ENCODE data around the gene SYT1. TPM values are rescaled to one million over a fixed set of nuclear protein-coding genes. Genes with fewer than 3 reads are reported as not detected.

SYT1 gene
- total RNA-seq, 4 donors from 2014 or later, result 9.7 to 24.3 (median 18.3) TPM

DNA sequence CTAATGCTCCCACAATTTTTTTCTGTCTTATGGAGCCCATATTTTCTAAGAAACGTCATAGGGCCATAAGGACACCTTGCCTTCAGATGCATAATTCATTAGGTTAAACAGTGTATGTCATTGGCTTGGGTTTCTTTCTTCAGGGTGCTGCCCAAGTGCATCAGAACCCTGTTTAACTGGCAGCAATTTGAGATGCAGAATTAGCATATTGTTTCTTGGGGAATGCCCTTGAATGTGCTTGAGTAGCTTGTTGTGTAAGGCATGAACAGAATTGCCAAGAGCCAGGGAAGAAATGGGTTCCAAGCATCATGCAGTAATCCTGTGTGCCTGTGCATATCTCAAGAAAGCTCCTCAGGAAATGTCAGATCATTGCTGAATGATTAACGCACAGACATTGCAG, 277.2 kb downstream of the SYT1 start:
- Histone ChIP-seq H3K4me1 (no peaks in the 10 kb centered on the region), H3K27ac (no peak overlapping the region), H3K9me3 (no peaks in the 10 kb centered on the region), H3K36me3 (no peaks in the 10 kb centered on the region), H3K4me3 (no peak overlapping the region), H3K27me3 (no peaks in the 10 kb centered on the region)
- intact Hi-C loops (cut with DNase I; ENCODE audit: low total_unique reads), result no loop called here
- TF ChIP-seq POLR2A (IDR thresholded peaks at IDR 0.05), result no peak
- no peak for DNase-seq

DNA sequence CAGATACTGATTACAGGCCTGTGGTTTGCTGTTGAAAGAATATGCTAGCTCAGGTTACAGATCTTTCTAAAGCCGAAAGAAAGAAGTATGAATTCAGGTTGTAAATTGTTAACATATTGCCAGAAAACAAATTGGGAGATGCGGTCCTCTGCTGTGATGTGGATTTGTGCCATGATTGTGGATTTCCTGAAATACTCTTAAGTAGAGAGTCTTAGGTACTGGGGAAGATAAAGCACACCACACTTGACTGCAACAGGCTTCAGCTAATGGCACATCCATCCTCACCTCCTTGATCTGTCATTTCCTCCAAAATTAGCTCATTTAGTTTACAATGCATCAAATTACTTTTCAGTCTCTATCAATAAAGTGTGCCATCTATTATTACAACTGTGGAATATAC, 279.2 kb downstream of the SYT1 start:
- TF ChIP-seq, protein P1, sequence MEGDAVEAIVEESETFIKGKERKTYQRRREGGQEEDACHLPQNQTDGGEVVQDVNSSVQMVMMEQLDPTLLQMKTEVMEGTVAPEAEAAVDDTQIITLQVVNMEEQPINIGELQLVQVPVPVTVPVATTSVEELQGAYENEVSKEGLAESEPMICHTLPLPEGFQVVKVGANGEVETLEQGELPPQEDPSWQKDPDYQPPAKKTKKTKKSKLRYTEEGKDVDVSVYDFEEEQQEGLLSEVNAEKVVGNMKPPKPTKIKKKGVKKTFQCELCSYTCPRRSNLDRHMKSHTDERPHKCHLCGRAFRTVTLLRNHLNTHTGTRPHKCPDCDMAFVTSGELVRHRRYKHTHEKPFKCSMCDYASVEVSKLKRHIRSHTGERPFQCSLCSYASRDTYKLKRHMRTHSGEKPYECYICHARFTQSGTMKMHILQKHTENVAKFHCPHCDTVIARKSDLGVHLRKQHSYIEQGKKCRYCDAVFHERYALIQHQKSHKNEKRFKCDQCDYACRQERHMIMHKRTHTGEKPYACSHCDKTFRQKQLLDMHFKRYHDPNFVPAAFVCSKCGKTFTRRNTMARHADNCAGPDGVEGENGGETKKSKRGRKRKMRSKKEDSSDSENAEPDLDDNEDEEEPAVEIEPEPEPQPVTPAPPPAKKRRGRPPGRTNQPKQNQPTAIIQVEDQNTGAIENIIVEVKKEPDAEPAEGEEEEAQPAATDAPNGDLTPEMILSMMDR (IDR thresholded peaks at IDR 0.05), result no peak
- TF ChIP-seq POLR2A (IDR thresholded peaks at IDR 0.05), result no peak
- intact Hi-C loops (cut with DNase I; ENCODE audit: low total_unique reads), result no loop called here
- DNase-seq, result no peak
- Histone ChIP-seq H3K36me3 (no peaks in the 10 kb centered on the region), H3K4me1 (no peaks in the 10 kb centered on the region), H3K27ac (no peak overlapping the region), H3K27me3 (no peaks in the 10 kb centered on the region), H3K4me3 (no peak overlapping the region), H3K9me3 (no peaks in the 10 kb centered on the region)

DNA sequence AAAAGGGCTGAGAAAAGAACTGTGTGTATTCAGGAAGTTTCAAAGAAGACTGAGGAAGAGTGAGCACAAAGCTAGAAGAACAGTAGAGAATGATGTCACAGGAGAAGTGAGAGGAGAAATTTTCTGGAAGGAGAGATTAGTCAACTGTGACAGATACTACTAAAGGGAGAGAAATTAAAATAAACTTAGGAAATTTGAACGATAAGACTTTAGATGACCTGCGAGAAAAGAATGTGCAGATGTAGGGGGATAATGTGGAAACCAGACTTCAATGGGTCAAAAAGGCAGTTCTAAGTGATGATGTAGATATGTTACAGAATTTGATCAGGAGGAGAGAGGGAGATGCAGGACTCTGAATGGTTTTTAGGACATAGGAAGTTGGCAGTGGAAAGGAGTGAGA, 287.4 kb downstream of the SYT1 start:
- H3K27ac ChIP-seq, result no peak overlapping the region
- intact Hi-C loops (cut with DNase I; ENCODE audit: low total_unique reads), result no loop called here
- no peaks in the 10 kb centered on the region for H3K36me3 ChIP-seq
- H3K9me3 ChIP-seq, result no peaks in the 10 kb centered on the region
- TF ChIP-seq, protein P1 (IDR thresholded peaks at IDR 0.05), result no peak
- TF ChIP-seq POLR2A (IDR thresholded peaks at IDR 0.05), result no peak
- no peaks in the 10 kb centered on the region for H3K27me3 ChIP-seq
- no peaks in the 10 kb centered on the region for H3K4me1 ChIP-seq
- no peak overlapping the region for H3K4me3 ChIP-seq
- DNase-seq, result no peak

DNA sequence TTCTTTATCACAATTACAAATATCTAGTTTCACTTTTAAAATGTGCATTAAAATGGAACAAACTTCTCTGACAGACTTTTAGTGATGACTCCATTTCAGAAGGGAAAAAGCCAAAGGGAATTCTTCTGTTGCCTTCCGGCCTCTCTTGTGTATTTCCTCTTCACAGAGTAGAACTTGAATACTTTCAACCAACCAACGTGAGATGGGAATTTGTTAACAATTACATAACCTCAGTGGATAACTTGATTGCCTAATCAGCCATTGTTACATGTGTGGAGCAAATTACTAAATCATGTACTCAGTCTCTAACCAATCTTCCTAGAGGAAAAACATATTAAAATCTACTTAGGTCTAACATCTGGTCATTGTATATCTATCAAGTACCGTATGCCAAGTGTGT, 291.1 kb downstream of the SYT1 start:
- no peaks in the 10 kb centered on the region for H3K36me3 ChIP-seq
- DNase-seq, result no peak
- H3K27ac ChIP-seq, result no peak overlapping the region
- H3K4me3 ChIP-seq, result no peak overlapping the region
- intact Hi-C loops (cut with DNase I; ENCODE audit: low total_unique reads), result no loop called here
- no peak for TF ChIP-seq POLR2A (IDR thresholded peaks at IDR 0.05)
- TF ChIP-seq, protein P1 (IDR thresholded peaks at IDR 0.05), result no peak
- no peaks in the 10 kb centered on the region for H3K9me3 ChIP-seq
- H3K27me3 ChIP-seq, result no peaks in the 10 kb centered on the region
- no peaks in the 10 kb centered on the region for H3K4me1 ChIP-seq

DNA sequence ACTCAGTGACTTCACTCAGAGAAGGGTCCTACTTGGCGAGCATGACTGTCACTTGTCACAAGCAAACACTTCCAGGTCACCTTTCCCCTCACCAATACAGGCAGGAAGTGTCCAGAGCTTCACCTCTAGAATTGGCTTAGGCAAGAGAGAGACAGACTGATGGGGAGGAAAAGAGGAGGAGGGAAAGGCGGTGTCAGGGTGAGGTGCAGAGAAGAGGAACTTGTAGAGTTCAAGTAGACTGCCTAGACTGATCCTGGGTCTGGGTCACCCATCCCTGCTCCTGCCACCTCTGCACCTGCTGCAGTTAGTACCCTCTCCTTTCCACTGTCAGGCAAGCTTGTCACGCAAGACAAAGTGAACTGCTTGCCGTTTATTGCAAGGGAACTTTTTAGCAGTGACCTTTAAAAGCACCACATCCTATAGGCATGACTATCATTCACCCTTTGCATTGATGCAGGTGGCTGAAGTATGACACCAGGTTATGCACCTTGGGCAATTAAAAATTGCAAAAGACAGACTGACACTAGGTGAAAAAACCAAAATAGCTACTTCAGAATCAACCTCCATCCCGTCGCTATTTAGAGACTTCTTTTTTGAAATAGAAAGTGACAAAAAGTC, 292.4 kb downstream of the SYT1 start:
- no peaks in the 10 kb centered on the region for H3K36me3 ChIP-seq
- no peaks in the 10 kb centered on the region for H3K27me3 ChIP-seq
- H3K27ac ChIP-seq, result no peak overlapping the region
- H3K4me1 ChIP-seq, result no peaks in the 10 kb centered on the region
- intact Hi-C loops (cut with DNase I; ENCODE audit: low total_unique reads), result no loop called here
- DNase-seq, result no peak
- TF ChIP-seq, protein P1 (IDR thresholded peaks at IDR 0.05), result no peak
- no peak overlapping the region for H3K4me3 ChIP-seq
- no peaks in the 10 kb centered on the region for H3K9me3 ChIP-seq

Data from uterus (tissue), 4 donors.